Calu3 (cell line): ENCODE measurements around the gene KLHL33. TPM values are rescaled to one million over a fixed set of nuclear protein-coding genes. Genes with fewer than 3 reads are reported as not detected.
A peak's percentile ranks its signal among the peaks of the same experiment; 100 is the strongest.

Source experiments
- BruUV-seq: library from RNA; stranded (reverse); fragments of 400-500 nt; replicated peaks from 2 replicates; lab custom pipeline; 2021; lab: Mats Ljungman, UMichigan
- CTCF ChIA-PET: fragments of 300-600 bp; sonication (Branson Sonifier 250); formaldehyde crosslinking; loops from one replicate; lab custom pipeline; 2022; ENCODE audit warnings: antibody characterized with exemption; lab: Charles Lee
- DNase-seq: peaks from one replicate; pipeline ENCODE4 v3.0.0; 2022
- H3K27ac Mint-ChIP-seq: one replicate; pipeline ENCODE4 v1.8.0; 2022; ENCODE audit warnings: mixed read lengths; ENCODE audit not compliant: unreplicated experiment
- H3K27me3 Mint-ChIP-seq: one replicate; pipeline ENCODE4 v1.8.0; 2022; ENCODE audit warnings: mixed read lengths; ENCODE audit not compliant: unreplicated experiment
- H3K36me3 Mint-ChIP-seq: one replicate; pipeline ENCODE4 v1.8.0; 2022; ENCODE audit warnings: mild to moderate bottlenecking, moderate library complexity, mixed read lengths; ENCODE audit not compliant: insufficient read depth, unreplicated experiment
- H3K4me1 Mint-ChIP-seq: one replicate; pipeline ENCODE4 v1.8.0; 2022; ENCODE audit warnings: mild to moderate bottlenecking, low read depth, mixed read lengths; ENCODE audit not compliant: unreplicated experiment
- H3K4me3 Mint-ChIP-seq: one replicate; pipeline ENCODE4 v1.8.0; 2022; ENCODE audit warnings: mild to moderate bottlenecking, low read depth, moderate library complexity, mixed read lengths; ENCODE audit not compliant: unreplicated experiment
- H3K9me3 Mint-ChIP-seq: one replicate; pipeline ENCODE4 v1.8.0; 2022; ENCODE audit warnings: low read depth, mixed read lengths; ENCODE audit not compliant: unreplicated experiment
- intact Hi-C: fragments of 100-400 bp; cut with micrococcal nuclease; formaldehyde crosslinking; loops from one replicate; pipeline ENCODE4 v1.10.0; 2022; ENCODE audit not compliant: unreplicated experiment
- total RNA-seq: library from RNA; stranded (reverse); gene quantifications from 2 replicates; pipeline ENCODE4 v1.2.3, GENCODE V29; 2022
- TF ChIP-seq, protein P1 (sequence below): fragments of 200-600 bp; IDR thresholded peaks from one replicate; pipeline ENCODE4 v1.8.0; 2022; ENCODE audit warnings: antibody characterized with exemption; ENCODE audit not compliant: unreplicated experiment

The KLHL33 gene
- total RNA-seq, 1 experiment from 2014 or later, result not detected

- TF ChIP-seq, protein P1, sequence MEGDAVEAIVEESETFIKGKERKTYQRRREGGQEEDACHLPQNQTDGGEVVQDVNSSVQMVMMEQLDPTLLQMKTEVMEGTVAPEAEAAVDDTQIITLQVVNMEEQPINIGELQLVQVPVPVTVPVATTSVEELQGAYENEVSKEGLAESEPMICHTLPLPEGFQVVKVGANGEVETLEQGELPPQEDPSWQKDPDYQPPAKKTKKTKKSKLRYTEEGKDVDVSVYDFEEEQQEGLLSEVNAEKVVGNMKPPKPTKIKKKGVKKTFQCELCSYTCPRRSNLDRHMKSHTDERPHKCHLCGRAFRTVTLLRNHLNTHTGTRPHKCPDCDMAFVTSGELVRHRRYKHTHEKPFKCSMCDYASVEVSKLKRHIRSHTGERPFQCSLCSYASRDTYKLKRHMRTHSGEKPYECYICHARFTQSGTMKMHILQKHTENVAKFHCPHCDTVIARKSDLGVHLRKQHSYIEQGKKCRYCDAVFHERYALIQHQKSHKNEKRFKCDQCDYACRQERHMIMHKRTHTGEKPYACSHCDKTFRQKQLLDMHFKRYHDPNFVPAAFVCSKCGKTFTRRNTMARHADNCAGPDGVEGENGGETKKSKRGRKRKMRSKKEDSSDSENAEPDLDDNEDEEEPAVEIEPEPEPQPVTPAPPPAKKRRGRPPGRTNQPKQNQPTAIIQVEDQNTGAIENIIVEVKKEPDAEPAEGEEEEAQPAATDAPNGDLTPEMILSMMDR, result no peak
- CTCF ChIA-PET, result interaction anchor here (0.9 to 1.6 kb wide), 4 partner anchors 45 to 153 kb away, joined by 3 to 9 read pairs (median 6); partner anchors contain the start of gene PARP2
- peak; percentile 63 for DNase-seq
- Mint-ChIP-seq H3K36me3 (peaks cover 37% of the 10 kb centered on the region), H3K9me3 (no peaks in the 10 kb centered on the region), H3K4me1 (peaks cover 19% of the 10 kb centered on the region), H3K27ac (peak overlapping the region; percentile 100), H3K27me3 (no peaks in the 10 kb centered on the region), H3K4me3 (peak overlapping the region; percentile 83)
- BruUV-seq, result TSS peak; percentile 66
- intact Hi-C loops, result loop anchor here (2.0 kb wide), 1 partner anchor 42 kb away; no protein-coding TSS in a partner anchor
Observed at GRCh38 chr14:20460458-20461224, 24.7 kb upstream of the KLHL33 start.

- CTCF ChIA-PET, result no interaction called here
- BruUV-seq, result no TSS peak
- TF ChIP-seq, protein P1, result no peak
- peak overlapping the region; percentile 64 for H3K27ac Mint-ChIP-seq
- intact Hi-C loops, result loop anchor here (5.0 kb wide), 1 partner anchor 116 kb away; the partner anchor contains the start of gene PARP2
- H3K4me3 Mint-ChIP-seq, result no peak overlapping the region
- no peaks in the 10 kb centered on the region for H3K27me3 Mint-ChIP-seq
- H3K4me1 Mint-ChIP-seq, result peaks cover 19% of the 10 kb centered on the region
- H3K9me3 Mint-ChIP-seq, result no peaks in the 10 kb centered on the region
- peaks cover 37% of the 10 kb centered on the region for H3K36me3 Mint-ChIP-seq
- no peak for DNase-seq
Observed at GRCh38 chr14:20458031-20458789, 22.2 kb upstream of the KLHL33 start.

GRCh38 chr14:20456971-20457370 lies 21.0 kb upstream of the KLHL33 start:
- Mint-ChIP-seq H3K4me3 (no peak overlapping the region), H3K9me3 (no peaks in the 10 kb centered on the region), H3K4me1 (peaks cover 17% of the 10 kb centered on the region), H3K27me3 (no peaks in the 10 kb centered on the region), H3K27ac (peak overlapping the region; percentile 64), H3K36me3 (peaks cover 40% of the 10 kb centered on the region)
- TF ChIP-seq, protein P1, result no peak
- BruUV-seq, result no TSS peak
- no peak for DNase-seq
- intact Hi-C loops, result loop anchor here (5.0 kb wide), 1 partner anchor 115 kb away; the partner anchor contains the start of gene PARP2
- CTCF ChIA-PET, result no interaction called here
